Measurements from ENCODE around the gene SH2D7.

GRCh38 chr15:78077871-78078210 lies 14.5 kb upstream of the SH2D7 start:
- TF ChIP-seq, protein P1, sequence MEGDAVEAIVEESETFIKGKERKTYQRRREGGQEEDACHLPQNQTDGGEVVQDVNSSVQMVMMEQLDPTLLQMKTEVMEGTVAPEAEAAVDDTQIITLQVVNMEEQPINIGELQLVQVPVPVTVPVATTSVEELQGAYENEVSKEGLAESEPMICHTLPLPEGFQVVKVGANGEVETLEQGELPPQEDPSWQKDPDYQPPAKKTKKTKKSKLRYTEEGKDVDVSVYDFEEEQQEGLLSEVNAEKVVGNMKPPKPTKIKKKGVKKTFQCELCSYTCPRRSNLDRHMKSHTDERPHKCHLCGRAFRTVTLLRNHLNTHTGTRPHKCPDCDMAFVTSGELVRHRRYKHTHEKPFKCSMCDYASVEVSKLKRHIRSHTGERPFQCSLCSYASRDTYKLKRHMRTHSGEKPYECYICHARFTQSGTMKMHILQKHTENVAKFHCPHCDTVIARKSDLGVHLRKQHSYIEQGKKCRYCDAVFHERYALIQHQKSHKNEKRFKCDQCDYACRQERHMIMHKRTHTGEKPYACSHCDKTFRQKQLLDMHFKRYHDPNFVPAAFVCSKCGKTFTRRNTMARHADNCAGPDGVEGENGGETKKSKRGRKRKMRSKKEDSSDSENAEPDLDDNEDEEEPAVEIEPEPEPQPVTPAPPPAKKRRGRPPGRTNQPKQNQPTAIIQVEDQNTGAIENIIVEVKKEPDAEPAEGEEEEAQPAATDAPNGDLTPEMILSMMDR (conservative IDR thresholded peaks at IDR 0.05; ENCODE audit: low read depth in 2 of 2) = no peak
- TF ChIP-seq REST (IDR thresholded peaks at IDR 0.05; ENCODE audit: unreplicated experiment) = no peak
- TF ChIP-seq ZNF114 (CRISPR knock-in tag; IDR thresholded peaks at IDR 0.05) = no peak
- no peak for TF ChIP-seq EZH2 (IDR thresholded peaks at IDR 0.05; ENCODE audit: low read depth, unreplicated experiment)
- no peak for TF ChIP-seq NANOG (IDR thresholded peaks at IDR 0.05; ENCODE audit: borderline replicate concordance)
- no peak for TF ChIP-seq JUNB (IDR thresholded peaks at IDR 0.05; ENCODE audit: unreplicated experiment)
- no peak for TF ChIP-seq ETS1 (IDR thresholded peaks at IDR 0.05)
- TF ChIP-seq CREB1 (CRISPR knock-in tag; IDR thresholded peaks at IDR 0.05; ENCODE audit: low read depth) = no peak
